CD4-positive, alpha-beta T cell treated with Interleukin-21 for 1 hour (primary cell): Measurements from ENCODE around the gene AHRR.
"Not testable (repeated sequence)": the region's sequence is repeated elsewhere in the genome, so short reads cannot be mapped to it uniquely, and the experiment has no call there.

Experiments used
- DNase-seq: peaks from one replicate; pipeline ENCODE4 v3.0.0-alpha.2; 2020

AHRR gene

GRCh38 chr5:306011-306805, 15.3 kb upstream of the AHRR start:
- DNase-seq = no peak

DNA sequence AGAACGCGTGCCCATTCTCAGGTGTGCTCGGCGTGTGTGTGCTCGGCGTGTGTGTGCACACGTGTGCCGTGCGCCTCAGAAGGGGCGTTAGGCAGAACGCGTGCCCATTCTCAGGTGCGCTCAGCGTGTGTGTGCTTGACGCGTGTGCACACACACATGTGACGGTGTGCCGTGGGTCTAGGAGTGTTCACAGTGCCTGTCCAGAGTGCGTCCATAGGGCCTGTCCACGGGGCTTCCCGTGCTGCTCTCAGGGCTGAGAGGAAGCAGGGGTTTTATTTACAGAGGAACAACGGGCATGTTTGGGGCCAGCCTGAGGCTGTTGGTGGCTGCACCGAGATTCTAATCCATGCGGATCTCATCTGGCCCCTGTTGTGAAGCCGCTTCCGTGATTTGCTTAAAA, 14.2 kb upstream of the AHRR start:
- DNase-seq = no peak

DNA sequence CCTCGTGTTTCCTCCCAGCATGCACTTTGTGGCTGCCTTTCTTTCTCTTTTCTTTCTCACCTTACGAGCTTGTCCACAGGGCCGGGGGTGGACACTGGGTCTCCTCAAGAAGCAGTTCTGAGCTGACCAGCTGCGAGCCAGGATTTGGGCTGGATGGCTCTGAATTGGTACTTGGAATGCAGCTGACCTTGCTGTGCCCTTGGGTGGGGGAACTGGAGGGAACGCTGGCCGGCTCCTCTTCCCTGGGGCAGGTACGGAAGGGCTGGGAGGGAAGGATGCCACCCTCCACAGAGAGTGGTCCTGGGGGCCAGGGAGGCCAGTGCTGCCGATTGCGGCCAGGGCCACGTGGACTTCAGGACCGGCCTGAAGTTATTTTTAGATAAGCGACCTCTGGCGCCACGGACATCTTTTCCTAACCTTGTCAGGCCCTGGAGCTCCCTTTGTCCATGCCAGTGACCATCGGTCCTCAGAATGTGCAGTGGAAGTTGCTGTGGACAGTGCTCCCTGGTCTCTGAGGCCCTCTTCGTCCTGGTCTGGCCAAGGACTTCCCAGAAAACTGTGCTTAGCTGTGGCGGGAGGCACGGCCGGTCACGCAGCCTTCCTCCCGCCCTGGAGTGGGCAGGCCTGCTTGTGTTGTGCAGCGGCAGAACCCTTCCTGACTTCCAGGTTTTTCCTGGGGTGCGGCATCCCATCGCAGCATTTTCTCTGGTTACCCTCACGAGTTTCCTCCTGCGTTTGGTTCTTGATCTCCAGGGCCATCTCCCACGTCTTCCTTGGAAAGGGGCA, 13.5 kb upstream of the AHRR start:
- no peak for DNase-seq

- DNase-seq = no peak
Observed at GRCh38 chr5:308672-309271, 12.7 kb upstream of the AHRR start.

DNA sequence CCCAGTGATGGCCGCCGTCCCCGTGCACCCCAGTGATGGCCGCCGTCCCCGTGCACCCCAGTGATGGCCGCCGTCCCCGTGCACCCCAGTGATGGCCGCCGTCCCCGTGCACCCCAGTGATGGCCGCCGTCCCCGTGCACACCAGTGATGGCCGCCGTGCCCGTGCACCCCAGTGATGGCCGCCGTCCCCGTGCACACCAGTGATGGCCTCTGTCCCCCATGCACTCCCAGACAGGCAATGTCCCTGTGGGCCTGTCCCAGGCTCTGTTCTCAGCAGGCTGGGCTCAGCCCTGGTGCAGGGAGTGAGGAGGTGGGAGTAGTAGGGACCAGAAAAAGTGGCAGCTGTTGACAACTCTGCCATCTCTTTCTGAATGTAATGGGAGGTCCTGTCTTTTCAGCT, 11.7 kb upstream of the AHRR start:
- DNase-seq = not testable (repeated sequence)

GRCh38 chr5:310516-310915, 11.0 kb upstream of the AHRR start:
- no peak for DNase-seq

- no peak for DNase-seq
Observed at GRCh38 chr5:310941-311434, 10.5 kb upstream of the AHRR start.

GRCh38 chr5:311963-312362, 9.6 kb upstream of the AHRR start:
- DNase-seq = no peak

DNA sequence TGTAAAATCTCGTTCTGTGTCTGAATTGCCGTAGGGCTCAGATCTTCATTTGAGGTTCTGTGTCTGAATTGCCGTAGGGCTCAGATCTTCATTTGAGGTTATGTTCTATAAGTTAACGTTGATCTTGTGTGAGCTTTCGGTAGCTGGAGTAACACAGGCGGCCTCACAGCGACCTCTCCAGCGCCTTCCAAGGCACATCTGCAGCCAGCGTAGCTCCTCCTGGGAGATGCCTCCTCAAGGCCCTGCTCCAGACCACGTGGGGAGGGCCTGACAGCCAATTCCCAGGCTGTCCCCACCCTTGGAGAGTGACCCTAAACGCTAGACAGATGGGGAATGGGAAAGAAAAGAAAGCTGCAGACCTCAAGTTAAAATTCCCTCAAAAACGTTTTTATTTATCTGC, 8.7 kb upstream of the AHRR start:
- DNase-seq = no peak

DNA sequence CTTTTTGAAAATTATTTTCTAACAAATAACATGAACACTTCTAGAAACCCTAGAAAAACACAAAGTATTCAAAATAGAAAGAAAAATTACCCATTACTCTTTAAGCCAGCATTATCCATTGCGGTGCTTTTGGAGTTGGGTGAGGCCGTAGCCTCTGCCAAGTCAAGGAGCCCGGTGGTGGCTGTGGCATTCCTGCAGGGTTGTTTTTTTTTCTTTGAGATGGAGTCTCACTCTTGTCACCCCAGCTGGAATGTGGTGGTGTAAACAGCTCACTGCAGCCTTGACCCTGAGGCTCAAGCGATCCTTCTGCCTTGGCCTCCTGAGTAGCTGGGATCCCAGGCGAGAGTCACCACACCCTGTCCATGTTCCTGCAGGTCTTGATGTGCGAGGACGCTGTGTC, 8.2 kb upstream of the AHRR start:
- no peak for DNase-seq

- no peak for DNase-seq
Observed at GRCh38 chr5:313806-314376, 7.6 kb upstream of the AHRR start.

DNA sequence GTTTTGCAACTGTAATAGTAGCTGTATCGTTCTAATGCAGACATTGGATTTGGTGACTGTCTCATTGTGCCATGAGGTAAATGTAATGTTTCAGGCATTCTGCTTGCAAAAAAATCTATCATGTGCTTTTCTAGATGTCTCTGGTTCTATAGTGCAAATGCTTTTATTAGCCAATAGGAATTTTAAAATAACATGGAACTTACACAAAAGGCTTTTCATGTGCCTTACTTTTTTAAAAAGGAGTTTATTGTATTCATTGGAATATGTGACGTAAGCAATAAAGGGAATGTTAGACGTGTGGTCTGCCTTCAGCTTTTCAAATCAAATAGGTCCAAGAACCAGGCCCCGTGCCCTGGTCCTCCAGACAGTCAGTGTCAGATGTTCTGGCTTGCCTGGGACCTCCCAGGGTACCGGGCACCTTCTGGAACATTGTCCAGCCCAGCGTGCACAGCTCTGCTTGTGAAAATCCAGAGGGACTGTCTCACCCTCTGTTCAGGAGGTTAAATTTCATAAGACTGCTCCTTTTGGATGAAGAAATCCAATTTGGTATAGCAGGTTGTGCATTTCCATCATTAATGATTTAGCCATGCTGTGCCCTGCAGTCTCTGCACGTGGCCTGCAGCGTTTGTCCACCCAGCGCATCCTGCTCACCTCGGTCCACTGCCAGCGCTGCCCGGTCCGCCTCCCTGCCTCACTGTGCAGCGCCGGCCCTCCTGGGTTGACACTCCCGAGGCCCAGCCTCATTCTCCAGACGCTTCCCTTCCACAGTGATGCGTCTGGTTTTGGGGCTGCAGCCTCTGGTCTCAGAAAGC, 6.6 kb upstream of the AHRR start:
- no peak for DNase-seq

DNA sequence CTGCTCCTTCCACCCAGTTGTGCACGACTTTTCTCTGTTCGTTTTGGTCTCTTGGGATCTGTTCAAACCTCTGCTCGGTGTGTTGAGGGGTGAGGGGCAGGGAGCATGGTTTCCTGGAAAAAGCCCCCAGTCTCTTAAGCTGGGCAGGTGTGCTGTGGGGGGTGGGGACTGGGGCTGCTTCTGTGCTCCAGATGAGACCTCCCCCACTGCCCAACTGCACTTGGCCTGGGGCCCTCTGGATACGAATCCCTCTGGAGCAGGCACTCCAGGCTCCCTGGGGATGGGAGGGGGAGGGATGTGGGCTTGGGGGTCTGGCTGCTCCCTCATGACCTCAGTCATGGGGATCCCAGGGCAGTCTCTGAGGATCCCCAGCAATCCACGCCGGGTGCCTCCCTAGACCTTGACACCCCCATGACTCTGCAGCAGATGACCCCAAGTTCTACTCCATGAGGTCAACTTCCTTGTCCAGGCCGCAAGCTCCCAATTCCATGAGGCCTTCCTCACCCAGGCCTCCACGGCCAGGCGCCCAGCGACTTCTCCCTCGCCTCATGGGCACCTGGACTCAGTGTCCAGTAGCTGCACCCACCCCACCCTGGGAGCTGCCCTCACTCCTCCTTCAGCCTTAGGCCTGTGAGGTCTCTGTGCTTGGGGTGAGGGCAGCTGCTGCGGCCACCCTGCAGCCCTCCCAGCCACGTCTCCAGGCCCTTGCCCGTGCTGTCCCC, 5.9 kb upstream of the AHRR start:
- DNase-seq = no peak

DNA sequence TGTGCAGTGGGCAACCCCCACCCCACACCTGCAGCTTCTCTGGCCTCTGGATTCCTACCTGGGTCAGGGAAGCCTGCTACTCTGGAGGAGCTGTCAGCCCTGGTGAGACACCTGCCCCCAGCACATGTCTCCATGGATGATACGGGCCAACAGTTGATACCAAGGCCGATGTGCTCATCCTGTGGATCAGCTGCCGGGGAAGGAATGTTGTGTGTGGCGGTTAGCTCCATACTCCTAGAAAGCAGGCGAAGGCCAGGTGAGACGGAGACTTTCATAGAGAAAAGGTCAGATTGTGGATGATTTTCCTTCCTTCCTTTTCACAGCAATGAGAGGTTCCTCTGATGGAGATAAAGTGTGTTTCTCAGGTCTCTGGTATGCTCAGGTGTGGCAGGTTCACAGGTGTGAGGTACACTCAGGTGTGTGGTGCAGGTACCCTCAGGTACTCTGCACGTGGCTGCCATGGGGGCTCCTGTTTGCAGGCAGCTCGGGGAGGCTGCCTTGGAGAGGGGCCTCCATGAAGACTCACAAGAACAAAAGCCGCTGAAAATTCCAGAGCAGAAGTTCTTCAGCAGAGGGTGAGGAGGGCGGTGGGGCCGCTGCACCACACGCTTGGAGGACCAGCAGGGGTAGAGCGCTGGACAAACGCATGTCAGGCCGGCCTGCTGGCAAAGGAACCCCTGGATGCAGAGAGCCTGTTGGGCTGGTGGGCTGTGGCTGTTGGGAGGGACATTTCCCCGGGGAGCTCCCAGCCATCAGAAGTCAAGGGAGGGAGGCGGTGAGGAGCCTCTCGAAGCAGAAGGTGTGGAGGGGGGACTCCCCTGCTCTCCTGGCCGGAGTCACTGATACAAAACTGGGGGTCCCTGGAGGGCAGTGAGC, 5.1 kb upstream of the AHRR start:
- DNase-seq = no peak

- peak; percentile 17 for DNase-seq
Observed at GRCh38 chr5:317086-317811, 4.3 kb upstream of the AHRR start.

GRCh38 chr5:318341-318897, 3.1 kb upstream of the AHRR start:
- no peak for DNase-seq

- DNase-seq = no peak
Observed at GRCh38 chr5:318931-319601, 2.4 kb upstream of the AHRR start.

- no peak for DNase-seq
Observed at GRCh38 chr5:320524-321229, 837 bp upstream of the AHRR start.
